GM19099 (cell line): ENCODE results near the gene MITF.

Experiments used
- POLR2A ChIP-seq: IDR thresholded peaks from 3 replicates; pipeline ENCODE4 v1.6.1; 2011; ENCODE audit warnings: low read depth; ENCODE audit not compliant: insufficient read length; ENCODE audit errors: extremely low read depth

The MITF gene

DNA sequence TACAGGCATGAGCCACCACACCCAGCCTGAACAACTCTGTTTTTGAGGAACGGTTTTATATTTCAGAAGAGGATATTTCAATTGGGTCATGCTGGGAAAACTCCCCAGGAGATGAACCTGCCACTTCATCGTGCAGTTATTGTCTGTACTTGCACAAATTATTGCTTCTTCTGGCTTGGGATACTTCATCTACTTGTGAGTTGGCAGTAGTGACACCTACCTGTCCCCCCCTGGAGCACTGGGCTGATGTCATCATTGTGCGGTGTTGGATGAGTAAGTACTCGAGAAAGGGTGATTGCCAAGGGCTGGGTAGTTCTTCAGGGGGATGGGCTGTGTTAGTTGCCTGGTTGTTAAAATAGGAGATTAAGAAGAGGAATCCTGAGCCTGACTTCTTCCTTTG, 175.1 kb downstream of the MITF start:
- TF ChIP-seq POLR2A: no peak

- TF ChIP-seq POLR2A: no peak
Measured at GRCh38 chr3:69915726-69916125, 176.5 kb downstream of the MITF start.

- no peak for TF ChIP-seq POLR2A
Measured at GRCh38 chr3:69921651-69922050, 182.4 kb downstream of the MITF start.

DNA sequence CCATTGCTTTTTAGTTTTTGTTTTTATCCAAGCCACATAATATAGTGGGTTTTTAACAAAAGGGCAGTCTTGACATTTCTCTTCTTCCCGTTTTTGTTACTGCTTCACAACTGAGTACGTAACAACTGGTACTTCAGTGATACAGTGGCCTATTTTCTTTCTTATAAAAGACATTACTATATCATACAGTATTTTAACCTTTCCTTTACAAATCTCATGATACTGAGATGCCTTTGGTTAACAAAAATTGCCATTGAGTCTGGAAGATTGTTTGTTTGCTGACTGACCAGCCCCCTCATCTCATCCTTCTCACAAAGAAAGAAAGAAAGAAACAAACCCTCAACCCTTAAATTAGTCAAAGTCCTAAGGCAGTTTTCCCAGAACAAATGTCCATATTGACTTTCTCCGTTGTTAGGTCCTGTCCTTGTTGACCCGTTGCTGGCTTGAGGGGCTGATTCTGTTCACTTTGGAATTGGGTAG, 183.3 kb downstream of the MITF start:
- TF ChIP-seq POLR2A: no peak

DNA sequence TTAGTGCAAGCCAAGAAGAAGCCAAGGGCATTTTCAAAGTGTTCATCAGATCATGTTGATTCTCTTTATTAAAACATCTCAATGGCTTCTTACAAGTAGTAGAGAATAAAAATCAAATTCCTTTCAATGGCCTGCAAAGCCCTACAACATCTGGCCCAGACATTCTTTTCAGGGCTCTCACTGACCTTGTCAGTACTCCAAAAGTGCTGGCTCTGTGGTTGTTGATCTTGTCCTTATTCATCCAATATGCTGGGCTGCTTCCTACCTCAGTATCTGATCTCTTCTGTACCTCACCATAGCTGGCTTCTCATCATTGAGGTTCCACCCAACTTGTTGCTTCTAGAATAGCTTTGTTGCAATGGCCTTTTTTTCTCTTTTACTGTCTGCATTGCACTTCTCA, 186.2 kb downstream of the MITF start:
- TF ChIP-seq POLR2A: no peak

- no peak for TF ChIP-seq POLR2A
Measured at GRCh38 chr3:69926385-69926784, 187.1 kb downstream of the MITF start.

- TF ChIP-seq POLR2A: no peak
Measured at GRCh38 chr3:69927571-69927970, 188.3 kb downstream of the MITF start.

GRCh38 chr3:69929019-69929418, 189.8 kb downstream of the MITF start:
- no peak for TF ChIP-seq POLR2A

- no peak for TF ChIP-seq POLR2A
Measured at GRCh38 chr3:69930564-69930963, 191.3 kb downstream of the MITF start.

- no peak for TF ChIP-seq POLR2A
Measured at GRCh38 chr3:69932087-69932486, 192.8 kb downstream of the MITF start.

DNA sequence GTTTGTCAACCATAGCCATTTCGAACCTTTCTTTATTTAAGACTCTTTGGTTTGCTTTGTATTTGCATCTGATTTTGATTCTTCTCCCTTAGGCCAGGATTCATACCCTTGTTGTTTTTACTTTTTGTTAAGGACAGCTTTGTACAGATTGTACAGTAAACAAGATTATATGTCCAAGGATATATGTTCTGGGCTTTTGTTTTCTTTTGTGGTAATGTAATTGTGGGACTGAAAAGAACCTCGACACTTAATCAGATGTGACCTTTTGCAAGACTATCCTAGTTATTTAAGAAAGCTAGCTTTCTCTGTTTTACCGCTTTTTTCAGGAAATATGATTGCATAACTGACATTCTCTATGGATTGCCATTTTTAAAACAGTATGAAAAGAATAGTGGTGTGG, 193.2 kb downstream of the MITF start:
- TF ChIP-seq POLR2A: no peak

GRCh38 chr3:69934398-69934797, 195.1 kb downstream of the MITF start:
- no peak for TF ChIP-seq POLR2A

GRCh38 chr3:69936266-69936665, 197.0 kb downstream of the MITF start:
- TF ChIP-seq POLR2A: no peak

DNA sequence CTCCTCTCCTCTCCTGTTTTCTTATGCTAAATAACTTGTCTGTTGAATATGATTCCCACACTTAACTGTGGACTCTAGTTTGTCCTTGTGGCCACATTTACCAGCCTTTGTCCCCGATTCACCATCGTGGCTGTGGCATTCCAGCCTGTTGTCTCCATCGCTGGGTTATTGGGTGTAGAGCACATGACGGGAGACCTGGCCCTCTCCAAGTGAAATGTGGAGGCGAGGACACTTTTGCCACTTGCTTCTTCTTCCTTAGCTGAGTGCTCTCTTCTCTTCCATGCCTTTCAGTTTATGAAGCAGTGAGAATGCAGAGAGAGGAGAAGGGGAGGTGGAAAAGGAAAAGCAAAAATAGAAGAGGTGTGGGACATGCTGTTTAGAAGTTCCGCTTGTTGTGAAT, 198.8 kb downstream of the MITF start:
- no peak for TF ChIP-seq POLR2A

- TF ChIP-seq POLR2A: no peak
Measured at GRCh38 chr3:69938931-69939330, 199.7 kb downstream of the MITF start.

- no peak for TF ChIP-seq POLR2A
Measured at GRCh38 chr3:69941037-69941436, 201.8 kb downstream of the MITF start.

DNA sequence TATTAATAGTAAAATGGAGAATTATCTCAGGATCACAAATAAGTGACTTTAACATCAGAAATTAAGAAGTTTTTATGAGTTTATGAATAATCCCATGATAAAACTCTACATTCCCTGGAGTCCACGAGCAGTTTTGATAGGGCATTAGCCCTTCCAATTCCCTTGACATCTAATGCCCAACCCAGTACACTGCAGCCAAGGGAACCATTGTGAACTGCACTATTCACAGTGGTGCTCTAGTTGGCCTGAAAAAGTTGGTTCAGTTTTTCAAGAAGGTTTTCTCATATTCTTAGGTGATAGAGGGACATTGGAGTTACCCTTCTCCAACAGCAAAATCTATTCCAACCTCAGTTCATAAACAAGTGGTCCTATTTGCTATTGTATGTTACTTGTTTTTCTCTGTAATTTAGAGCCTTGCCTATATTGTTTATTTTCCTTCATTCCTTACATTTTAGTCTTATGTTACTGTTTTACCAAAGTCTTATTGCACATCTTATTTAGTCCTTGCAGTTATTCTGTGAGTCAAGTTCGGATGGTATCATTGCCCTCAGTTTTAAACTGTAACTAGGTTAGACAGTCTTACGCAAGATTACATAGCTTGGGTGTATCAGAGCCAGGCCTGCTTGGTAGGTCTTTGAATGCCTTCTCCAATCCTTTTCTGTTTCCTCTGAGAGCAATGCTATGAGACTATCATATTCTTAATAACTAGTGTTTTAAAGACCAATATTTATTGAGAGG, 202.3 kb downstream of the MITF start:
- no peak for TF ChIP-seq POLR2A

GRCh38 chr3:69944931-69945493, 205.7 kb downstream of the MITF start:
- no peak for TF ChIP-seq POLR2A
